ENCODE results near the gene BOD1.

GRCh38 chr5:173564106-173564505 lies 52.3 kb downstream of the BOD1 start:
- TF ChIP-seq EP300 (IDR thresholded peaks at IDR 0.05) (no peak), MAZ (IDR thresholded peaks at IDR 0.05; ENCODE audit: borderline replicate concordance, low read depth, low read length) (no peak), SMC3 (IDR thresholded peaks at IDR 0.05) (no peak), HMGXB4 (CRISPR knock-in tag; IDR thresholded peaks at IDR 0.05; ENCODE audit: borderline replicate concordance) (no peak), CTCF (IDR thresholded peaks at IDR 0.05) (no peak), RARB (CRISPR knock-in tag; IDR thresholded peaks at IDR 0.05) (no peak), CEBPB (IDR thresholded peaks at IDR 0.05) (no peak), FOSL2 (IDR thresholded peaks at IDR 0.05) (no peak), FOSL2 (CRISPR knock-in tag; IDR thresholded peaks at IDR 0.05) (no peak), CBX8 (IDR thresholded peaks at IDR 0.05) (no peak)

Data from A549 (cell line).